Activated CD4-positive, alpha-beta T cell treated with anti-CD3 and anti-CD28 coated beads, Interleukin-2, amount 50 U/mL, for 4 hours (primary cell): ENCODE results near the gene DNAJC24.

Experiments
- DNase-seq, 2 experiments: peaks; one replicate each; pipeline ENCODE4 v3.0.0-alpha.2; 2020

DNAJC24 gene

GRCh38 chr11:31417357-31417756, 47.7 kb downstream of the DNAJC24 start:
- DNase-seq, result no peak

- DNase-seq, result no peak
Measured at GRCh38 chr11:31417816-31418215, 48.2 kb downstream of the DNAJC24 start.

- DNase-seq, result no peak
Measured at GRCh38 chr11:31419138-31419537, 49.5 kb downstream of the DNAJC24 start.

GRCh38 chr11:31419669-31420068, 50.0 kb downstream of the DNAJC24 start:
- no peak for DNase-seq

- no peak for DNase-seq
Measured at GRCh38 chr11:31421820-31422219, 52.2 kb downstream of the DNAJC24 start.

GRCh38 chr11:31422703-31423102, 53.0 kb downstream of the DNAJC24 start:
- DNase-seq, result no peak

- DNase-seq, result no peak
Measured at GRCh38 chr11:31424652-31425051, 55.0 kb downstream of the DNAJC24 start.

- DNase-seq, result no peak
Measured at GRCh38 chr11:31433851-31434250, 64.2 kb downstream of the DNAJC24 start.

- no peak for DNase-seq
Measured at GRCh38 chr11:31437742-31438435, 68.2 kb downstream of the DNAJC24 start.

- no peak for DNase-seq
Measured at GRCh38 chr11:31441296-31441695, 71.6 kb downstream of the DNAJC24 start.

GRCh38 chr11:31442086-31442485, 72.4 kb downstream of the DNAJC24 start:
- DNase-seq, result no peak

- no peak for DNase-seq
Measured at GRCh38 chr11:31443802-31444201, 74.1 kb downstream of the DNAJC24 start.

GRCh38 chr11:31445621-31446020, 76.0 kb downstream of the DNAJC24 start:
- DNase-seq, result no peak

- no peak for DNase-seq
Measured at GRCh38 chr11:31449040-31449439, 79.4 kb downstream of the DNAJC24 start.

GRCh38 chr11:31450841-31451240, 81.2 kb downstream of the DNAJC24 start:
- DNase-seq, result no peak

- no peak for DNase-seq
Measured at GRCh38 chr11:31455177-31455576, 85.5 kb downstream of the DNAJC24 start.

- no peak for DNase-seq
Measured at GRCh38 chr11:31464436-31464835, 94.8 kb downstream of the DNAJC24 start.

GRCh38 chr11:31474083-31474482, 104.4 kb downstream of the DNAJC24 start:
- no peak for DNase-seq

GRCh38 chr11:31477528-31478222, 108.0 kb downstream of the DNAJC24 start:
- no peak for DNase-seq

- DNase-seq, result no peak
Measured at GRCh38 chr11:31478223-31478590, 108.5 kb downstream of the DNAJC24 start.

GRCh38 chr11:31479066-31479465, 109.4 kb downstream of the DNAJC24 start:
- DNase-seq, result no peak

- no peak for DNase-seq
Measured at GRCh38 chr11:31480930-31481329, 111.3 kb downstream of the DNAJC24 start.
